ENCODE measurements around the gene SRP68.
"Not testable (repeated sequence)": the region's sequence is repeated elsewhere in the genome, so short reads cannot be mapped to it uniquely, and the experiment has no call there.

SRP68 gene

DNA sequence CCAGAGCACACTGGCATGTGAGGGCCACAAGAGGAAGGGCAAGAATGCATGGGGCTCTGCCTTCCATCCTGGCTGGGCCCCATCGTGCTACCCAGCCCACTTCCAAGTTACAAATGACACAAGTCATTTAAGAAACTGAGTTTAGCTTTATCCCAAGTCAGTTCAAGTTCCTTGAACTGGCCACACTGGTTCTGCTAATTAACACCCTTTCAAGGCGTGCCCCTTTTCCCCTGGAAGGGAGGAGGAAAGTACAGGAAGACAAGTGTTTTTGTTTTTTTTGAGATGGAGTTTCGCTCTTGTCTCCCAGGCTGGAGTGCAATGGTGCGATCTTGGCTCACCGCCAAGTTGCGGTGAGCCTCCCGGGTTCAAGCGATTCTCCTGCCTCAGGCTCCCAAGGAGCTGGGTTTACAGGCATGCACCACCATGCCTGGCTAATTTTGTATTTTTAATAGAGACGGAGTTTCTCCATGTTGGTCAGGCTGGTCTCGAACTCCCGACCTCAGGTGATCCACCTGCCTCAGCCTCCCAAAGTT is 27.8 kb downstream of the SRP68 start:
- not testable (repeated sequence) for DNase-seq

DNA sequence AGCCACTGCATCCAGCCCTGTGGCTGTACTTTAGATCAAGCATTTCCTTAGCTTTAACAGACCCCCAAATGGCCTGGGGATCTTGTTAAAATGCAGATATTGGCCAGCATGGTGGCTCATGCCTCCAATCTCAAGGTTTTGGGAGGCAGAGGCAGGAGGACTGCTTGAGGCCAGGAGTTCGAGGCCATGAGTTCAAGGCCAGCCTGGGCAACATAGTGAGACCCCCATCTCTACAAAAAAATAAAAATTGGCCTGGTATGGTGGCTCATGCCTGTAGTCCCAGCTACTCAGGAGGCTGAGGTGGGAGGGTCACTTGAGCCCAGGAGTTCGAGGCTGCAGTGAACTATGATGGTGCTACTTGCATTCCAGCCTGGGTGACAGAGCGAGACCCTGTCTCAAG is 29.4 kb downstream of the SRP68 start:
- not testable (repeated sequence) for DNase-seq

GRCh38 chr17:76040376-76040775 is 31.9 kb downstream of the SRP68 start:
- DNase-seq = no peak

DNA sequence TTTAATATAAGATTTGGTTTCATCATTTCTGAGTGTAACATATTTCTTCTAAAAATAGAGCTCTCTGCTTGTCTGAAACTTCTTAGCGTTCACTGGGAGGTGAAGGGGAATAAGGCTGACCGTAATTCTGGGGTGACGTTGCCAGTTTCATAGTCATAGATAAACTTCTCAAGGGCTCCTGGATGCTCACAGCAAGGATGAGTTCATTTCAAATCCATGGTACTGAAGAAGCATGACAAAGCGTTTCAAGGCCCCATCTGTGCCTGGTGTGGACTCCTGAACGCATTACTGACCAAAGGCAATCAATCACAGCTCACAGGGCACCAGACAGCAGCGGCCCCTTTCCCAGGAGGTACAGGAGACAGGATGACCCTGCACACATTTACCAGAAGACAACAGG is 33.2 kb downstream of the SRP68 start:
- DNase-seq = no peak

- DNase-seq = no peak
Observed at GRCh38 chr17:76038050-76038449, 34.3 kb downstream of the SRP68 start.

DNA sequence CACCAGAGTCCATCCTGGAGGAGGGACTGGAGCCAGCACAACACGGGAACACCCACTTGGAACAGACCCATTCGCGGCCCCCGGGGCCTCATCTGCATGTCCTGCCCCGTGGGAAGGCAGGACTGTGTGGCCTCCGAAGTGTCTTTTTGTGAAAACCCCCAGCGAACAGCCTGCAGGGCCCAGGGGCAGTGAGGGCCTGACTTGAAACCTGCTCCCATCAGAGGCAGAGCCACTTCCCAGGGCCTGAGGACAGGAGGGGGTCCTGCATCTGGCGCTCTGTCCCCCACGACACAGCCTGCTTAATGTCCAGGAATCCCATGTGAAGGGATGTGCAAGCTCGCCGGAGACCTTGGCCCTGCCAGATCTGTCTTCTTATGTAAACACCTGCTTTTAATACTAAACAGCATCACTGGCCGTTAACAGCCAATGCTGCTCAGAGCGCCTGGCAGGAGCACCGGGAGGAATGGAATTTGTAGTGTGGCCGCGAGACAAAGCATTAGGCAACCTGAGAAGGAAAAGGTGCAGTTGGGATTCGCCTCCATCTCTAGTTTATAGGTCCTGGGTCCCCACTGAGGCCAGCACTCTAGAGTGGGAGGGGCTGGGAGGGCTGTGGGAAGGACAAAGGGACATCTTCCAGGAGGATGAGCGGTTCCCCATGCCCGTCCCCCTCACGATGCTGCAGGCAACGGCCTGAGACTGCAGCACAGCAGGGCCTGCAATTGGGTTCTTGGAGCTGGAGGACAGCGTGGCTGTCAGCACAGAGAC is 35.6 kb downstream of the SRP68 start:
- no peak for DNase-seq

DNA sequence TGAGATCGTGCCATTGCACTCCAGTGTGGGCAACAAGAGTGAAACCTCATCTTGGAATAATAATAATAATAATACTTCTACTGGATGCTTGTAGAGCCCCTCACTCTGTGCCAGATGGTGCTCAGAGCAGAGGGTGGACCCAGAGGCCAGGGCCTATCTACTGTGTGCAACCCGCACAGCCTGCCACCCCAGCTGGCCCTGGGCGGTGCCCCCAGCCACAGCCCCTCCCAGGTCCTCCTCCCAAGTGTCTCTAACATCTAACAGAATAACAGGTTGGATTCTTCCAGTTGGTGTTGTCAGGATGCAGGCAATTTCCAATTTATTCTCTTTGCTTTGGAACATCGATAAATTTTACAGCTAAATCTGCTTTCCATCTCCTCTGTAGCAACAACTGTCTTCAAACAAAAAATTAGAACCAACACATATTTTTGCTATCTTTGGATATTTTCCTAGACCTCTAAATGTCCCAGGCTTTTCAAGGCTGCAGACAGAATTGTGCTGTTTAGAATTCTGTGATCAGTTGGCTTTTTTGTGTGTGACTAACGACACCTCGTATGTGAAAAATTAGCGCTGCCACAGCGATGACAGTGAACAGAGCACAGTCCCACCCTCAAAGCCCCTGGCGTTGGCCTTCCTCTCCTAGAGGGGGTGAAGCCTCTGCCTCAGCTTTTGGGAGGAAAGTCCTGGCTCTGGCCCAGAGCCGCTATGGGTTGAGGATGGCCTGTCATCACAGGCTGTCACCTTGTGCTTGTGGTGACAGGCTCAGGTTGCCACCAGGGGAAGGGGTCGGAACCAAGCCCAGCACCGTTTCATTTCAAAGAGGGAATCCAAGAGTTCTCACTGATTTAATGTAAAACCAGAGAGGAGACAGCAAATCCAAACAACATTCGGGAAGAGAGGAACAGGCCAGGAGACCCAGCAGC is 37.6 kb downstream of the SRP68 start:
- no peak for DNase-seq

GRCh38 chr17:76033139-76033538 is 39.2 kb downstream of the SRP68 start:
- no peak for DNase-seq

DNA sequence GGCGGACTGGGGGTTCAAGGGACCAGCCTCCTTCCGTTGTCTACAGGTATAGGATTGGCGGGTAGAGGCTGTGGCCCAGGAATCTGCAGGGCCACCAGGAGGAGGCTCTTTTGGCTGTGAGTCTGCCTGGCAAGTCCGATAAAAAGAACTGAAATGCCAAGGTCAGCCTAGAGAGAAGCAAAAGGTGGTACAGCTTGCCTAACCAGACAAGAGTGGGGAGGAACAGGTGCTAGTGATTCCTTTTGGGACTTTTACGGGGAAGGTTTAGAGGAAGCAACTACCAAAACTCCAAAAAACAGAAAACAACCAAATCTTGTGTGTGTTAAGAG is 39.6 kb downstream of the SRP68 start:
- DNase-seq = no peak

DNA sequence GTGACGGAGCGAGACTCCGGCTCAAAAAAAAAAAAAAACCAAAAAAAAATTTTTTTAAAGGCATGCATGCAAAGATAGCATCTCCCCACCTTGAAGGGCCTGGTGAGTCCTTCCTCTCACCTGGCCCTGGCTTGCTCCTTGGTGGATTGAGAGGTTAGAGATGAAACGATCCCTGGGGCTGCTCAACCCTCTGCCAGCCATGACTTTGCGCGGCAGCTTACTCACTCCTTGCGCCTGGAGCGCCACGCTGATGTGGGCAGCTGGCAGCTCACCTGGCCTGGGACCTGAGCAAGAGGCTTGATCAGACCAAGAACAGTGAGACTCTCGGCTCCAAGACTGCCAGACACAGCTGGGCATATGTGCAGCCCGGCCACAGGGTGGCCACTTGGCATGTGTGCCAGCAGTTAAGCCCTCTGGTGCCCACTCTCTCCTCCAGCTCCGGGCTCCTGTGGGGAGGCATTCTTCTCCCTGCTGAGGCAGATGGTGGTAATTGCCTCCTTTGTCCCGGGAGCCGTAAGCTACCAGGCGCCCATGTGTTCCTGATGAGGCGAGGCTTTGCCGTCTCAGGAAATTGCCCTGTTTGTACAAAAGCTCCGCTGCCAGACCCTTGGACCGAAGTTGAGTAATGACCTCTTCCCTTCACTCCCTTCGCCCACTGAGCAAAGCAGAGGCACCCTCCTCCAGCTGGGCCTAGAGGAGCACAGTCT is 40.1 kb downstream of the SRP68 start:
- no peak for DNase-seq

DNA sequence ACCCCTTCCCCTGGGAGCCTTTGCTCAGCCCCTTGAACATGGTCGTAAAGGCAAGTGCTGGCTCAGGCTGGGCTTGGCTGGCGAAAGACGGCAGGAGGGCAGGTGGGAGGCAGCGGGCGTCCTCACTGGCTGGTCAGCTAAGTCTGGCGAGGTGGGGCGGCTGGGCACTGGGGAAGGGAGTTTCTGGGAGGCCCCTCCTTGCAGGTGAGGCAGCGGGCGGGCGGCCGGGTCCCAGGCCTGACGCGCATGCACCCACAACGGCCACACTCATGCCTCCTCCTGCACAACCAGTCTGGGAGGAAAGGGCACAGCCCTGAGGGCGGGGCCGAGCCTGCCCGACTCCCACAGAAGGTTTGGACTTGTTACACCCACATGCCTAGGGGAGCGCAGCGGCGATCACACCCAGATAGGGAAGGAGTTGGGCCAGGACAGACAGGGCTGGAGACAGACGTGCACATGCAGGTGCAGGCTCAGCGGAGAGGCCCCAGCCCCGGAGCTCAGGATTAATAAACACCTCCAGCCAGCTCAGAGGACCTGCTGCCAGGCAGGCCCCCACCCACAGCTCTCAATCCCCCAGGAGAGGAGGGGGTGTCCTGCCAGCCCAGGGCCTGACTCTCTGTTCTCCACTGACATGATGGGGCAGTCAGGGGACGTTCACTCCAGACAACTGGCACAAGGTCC is 45.0 kb downstream of the SRP68 start, which contains the start of gene EVPL:
EVPL (minus strand) TSS at position 148 of the 681 bp plus-strand sequence; CDS start at position 40, 108 bp downstream.
- DNase-seq = no peak

- no peak for DNase-seq
Observed at GRCh38 chr17:76026714-76027158, 45.6 kb downstream of the SRP68 start.

DNA sequence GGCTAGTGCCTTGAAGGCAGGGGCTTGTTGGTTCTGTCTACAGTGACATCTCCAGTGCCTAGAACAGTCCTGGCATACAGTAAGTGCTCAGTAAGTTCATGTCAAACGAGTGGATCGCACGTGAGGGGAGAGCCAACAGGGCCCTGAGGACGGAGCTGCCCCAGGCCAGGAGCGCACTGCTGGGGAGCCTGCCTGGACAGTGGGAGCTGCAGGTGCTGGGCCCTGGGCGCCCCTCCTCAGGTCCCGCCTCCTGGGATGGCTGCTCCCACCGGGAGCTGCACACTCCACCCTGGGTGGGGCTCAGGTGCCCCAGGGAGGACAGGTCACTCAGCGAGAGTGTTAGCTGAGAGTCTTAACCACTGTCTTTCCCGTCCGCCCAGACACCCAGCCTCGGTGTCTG is 47.0 kb downstream of the SRP68 start:
- no peak for DNase-seq

GRCh38 chr17:76024353-76024752 is 48.0 kb downstream of the SRP68 start:
- no peak for DNase-seq

GRCh38 chr17:76023900-76024237 is 48.4 kb downstream of the SRP68 start:
- no peak for DNase-seq

DNA sequence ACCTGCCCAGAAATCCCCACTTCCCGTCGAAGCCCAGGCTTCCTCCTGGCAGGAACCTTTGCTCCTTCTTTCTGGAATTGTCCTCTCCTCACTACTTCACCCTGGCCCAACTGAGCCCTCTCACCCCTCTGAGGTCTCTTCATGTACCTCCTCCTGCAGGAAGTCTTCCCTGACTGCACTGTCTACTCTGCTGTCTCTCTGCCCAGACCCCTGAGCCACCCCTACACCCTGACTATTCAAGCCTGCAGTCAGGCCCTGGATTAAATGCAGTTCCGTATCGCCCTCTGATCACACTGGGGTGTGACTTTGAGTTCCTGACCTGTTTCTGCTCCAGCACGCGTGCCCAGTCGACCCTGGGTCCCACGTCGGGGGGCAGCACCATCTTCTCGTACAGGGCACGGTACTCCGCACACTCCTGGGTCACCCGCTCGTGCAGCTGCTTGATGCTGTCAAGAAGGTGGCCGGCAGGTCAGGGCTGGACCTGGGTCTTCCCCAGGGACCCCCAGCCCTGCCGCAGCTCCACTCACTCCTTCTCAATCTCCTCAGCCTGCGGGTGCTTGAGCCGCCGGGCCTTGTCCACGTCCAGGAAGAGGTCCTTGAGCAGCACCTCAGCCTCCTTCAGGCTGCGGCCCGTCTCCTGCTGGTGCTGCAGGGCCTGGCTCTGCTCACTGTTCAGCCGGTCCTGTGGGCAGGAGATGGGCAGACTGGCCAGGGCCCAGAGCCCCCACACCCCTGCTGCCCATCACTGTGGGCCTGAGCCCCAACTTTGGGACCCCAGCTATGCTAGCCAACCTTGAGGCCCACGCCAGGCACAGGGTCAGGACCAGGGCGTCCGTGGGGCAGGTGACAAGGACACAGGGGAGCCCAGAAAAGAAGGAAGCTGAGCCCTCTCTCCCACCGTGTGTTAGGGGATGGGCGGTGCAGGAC is 49.1 kb downstream of the SRP68 start:
- DNase-seq = no peak

GRCh38 chr17:76022285-76022684 is 50.0 kb downstream of the SRP68 start:
- DNase-seq = no peak

GRCh38 chr17:76019833-76020467 is 52.4 kb downstream of the SRP68 start:
- no peak for DNase-seq

- DNase-seq = no peak
Observed at GRCh38 chr17:76018801-76019200, 53.5 kb downstream of the SRP68 start.

GRCh38 chr17:76018340-76018680 is 54.0 kb downstream of the SRP68 start:
- no peak for DNase-seq
